GM06990 (cell line): ENCODE results near the gene DYNLT3.

Experiments used
- DNase-seq: peaks from one replicate; pipeline ENCODE4 v3.0.0-alpha.2; 2011; ENCODE audit not compliant: insufficient read length; ENCODE audit errors: extremely low read depth
- H3K27me3 ChIP-seq: replicated peaks from 2 replicates; pipeline ENCODE4 v1.6.0; 2011; ENCODE audit warnings: low read length; ENCODE audit not compliant: control insufficient read depth, insufficient read depth
- H3K36me3 ChIP-seq: 2 replicates; pipeline ENCODE4 v1.5.1; 2011; ENCODE audit warnings: low read length; ENCODE audit not compliant: control insufficient read depth, insufficient read depth
- H3K4me3 ChIP-seq: replicated peaks from 2 replicates; pipeline ENCODE4 v1.5.1; 2011; ENCODE audit warnings: low read depth, mild to moderate bottlenecking, control low read depth, low read length
- CTCF ChIP-seq: IDR thresholded peaks from 2 replicates; pipeline ENCODE4 v1.5.1; 2011; ENCODE audit warnings: low read length, control low read depth, mild to moderate bottlenecking, inconsistent platforms; ENCODE audit not compliant: insufficient read depth, poor library complexity, severe bottlenecking

DYNLT3 gene

GRCh38 chrX:37815366-37815765 lies 32.0 kb downstream of the DYNLT3 start:
- Histone ChIP-seq H3K27me3 (no peaks in the 10 kb centered on the region), H3K36me3 (no peaks in the 10 kb centered on the region), H3K4me3 (no peak overlapping the region)
- TF ChIP-seq CTCF, result no peak
- DNase-seq, result no peak

GRCh38 chrX:37813570-37813969 lies 33.8 kb downstream of the DYNLT3 start:
- H3K4me3 ChIP-seq, result no peak overlapping the region
- DNase-seq, result no peak
- TF ChIP-seq CTCF, result no peak

GRCh38 chrX:37812110-37812509 lies 35.3 kb downstream of the DYNLT3 start:
- Histone ChIP-seq H3K4me3 (no peak overlapping the region), H3K36me3 (no peaks in the 10 kb centered on the region; the same call in 1 of the 2 replicates), H3K27me3 (no peaks in the 10 kb centered on the region)
- DNase-seq, result no peak
- TF ChIP-seq CTCF, result no peak

More at GRCh38 chrX:37813570-37813969, 33.8 kb downstream of the DYNLT3 start:
- no peaks in the 10 kb centered on the region; the same call in 1 of the 2 replicates for H3K36me3 ChIP-seq
- no peaks in the 10 kb centered on the region for H3K27me3 ChIP-seq

- TF ChIP-seq CTCF, result no peak
- Histone ChIP-seq H3K36me3 (peaks cover under 1% of the 10 kb centered on the region), H3K27me3 (no peaks in the 10 kb centered on the region), H3K4me3 (no peak overlapping the region)
- no peak for DNase-seq
Measured at GRCh38 chrX:37809970-37810369, 37.4 kb downstream of the DYNLT3 start.

GRCh38 chrX:37803057-37803456 lies 44.3 kb downstream of the DYNLT3 start:
- no peak for TF ChIP-seq CTCF
- no peak for DNase-seq
- Histone ChIP-seq H3K36me3 (peaks cover 4% of the 10 kb centered on the region), H3K4me3 (no peak overlapping the region), H3K27me3 (no peaks in the 10 kb centered on the region)

- Histone ChIP-seq H3K4me3 (no peak overlapping the region), H3K36me3 (peaks cover 4% of the 10 kb centered on the region), H3K27me3 (no peaks in the 10 kb centered on the region)
- no peak for DNase-seq
- TF ChIP-seq CTCF, result no peak
Measured at GRCh38 chrX:37802028-37802427, 45.3 kb downstream of the DYNLT3 start.
